Neural progenitor cell (in vitro differentiated cells): ENCODE data around the gene F10.

Experiments used
- EZH2 ChIP-seq: fragments of 200-600 bp; sonication (generic); IDR thresholded peaks from 2 replicates; pipeline ENCODE4 v1.6.1; 2017; ENCODE audit warnings: antibody characterized with exemption, mild to moderate bottlenecking, moderate library complexity
- TF ChIP-seq, protein P1 (sequence below): fragments of 200-600 bp; sonication (generic); IDR thresholded peaks from 2 replicates; pipeline ENCODE4 v1.5.1; 2017; ENCODE audit warnings: antibody characterized with exemption, mild to moderate bottlenecking

DNA sequence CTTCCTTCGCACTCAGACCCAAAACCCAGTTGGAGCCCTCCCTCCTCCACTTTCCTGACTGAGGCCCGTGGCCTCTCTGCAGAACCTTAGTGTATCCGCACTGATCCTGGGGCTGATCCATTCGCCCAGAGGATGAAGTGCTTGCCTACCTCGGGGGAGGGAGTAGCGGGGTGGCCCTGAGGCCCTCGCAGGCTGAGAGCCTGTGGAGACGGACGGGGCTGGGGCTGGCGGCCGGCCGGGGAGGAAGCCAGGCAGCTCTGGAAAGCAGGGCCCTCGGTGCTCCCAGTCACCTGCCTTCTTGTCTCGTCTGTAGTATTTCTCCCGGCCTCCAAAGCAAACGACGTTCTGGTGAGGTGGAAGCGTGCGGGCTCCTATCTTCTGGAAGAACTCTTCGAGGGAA is 37.1 kb downstream of the F10 start:
- no peak for TF ChIP-seq EZH2
- TF ChIP-seq, protein P1, sequence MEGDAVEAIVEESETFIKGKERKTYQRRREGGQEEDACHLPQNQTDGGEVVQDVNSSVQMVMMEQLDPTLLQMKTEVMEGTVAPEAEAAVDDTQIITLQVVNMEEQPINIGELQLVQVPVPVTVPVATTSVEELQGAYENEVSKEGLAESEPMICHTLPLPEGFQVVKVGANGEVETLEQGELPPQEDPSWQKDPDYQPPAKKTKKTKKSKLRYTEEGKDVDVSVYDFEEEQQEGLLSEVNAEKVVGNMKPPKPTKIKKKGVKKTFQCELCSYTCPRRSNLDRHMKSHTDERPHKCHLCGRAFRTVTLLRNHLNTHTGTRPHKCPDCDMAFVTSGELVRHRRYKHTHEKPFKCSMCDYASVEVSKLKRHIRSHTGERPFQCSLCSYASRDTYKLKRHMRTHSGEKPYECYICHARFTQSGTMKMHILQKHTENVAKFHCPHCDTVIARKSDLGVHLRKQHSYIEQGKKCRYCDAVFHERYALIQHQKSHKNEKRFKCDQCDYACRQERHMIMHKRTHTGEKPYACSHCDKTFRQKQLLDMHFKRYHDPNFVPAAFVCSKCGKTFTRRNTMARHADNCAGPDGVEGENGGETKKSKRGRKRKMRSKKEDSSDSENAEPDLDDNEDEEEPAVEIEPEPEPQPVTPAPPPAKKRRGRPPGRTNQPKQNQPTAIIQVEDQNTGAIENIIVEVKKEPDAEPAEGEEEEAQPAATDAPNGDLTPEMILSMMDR = no peak
